COLO668 (cell line): ENCODE measurements around the gene TMEM163.
A peak's percentile ranks its signal among the peaks of the same experiment; 100 is the strongest.

Source experiments
- DNase-seq: peaks from one replicate; lab custom pipeline; 2025; ENCODE audit not compliant: unreplicated experiment; lab: John Stamatoyannopoulos, UW

TMEM163 gene

GRCh38 chr2:134461511-134461910, 257.3 kb downstream of the TMEM163 start:
- peak; percentile 54 for DNase-seq

DNA sequence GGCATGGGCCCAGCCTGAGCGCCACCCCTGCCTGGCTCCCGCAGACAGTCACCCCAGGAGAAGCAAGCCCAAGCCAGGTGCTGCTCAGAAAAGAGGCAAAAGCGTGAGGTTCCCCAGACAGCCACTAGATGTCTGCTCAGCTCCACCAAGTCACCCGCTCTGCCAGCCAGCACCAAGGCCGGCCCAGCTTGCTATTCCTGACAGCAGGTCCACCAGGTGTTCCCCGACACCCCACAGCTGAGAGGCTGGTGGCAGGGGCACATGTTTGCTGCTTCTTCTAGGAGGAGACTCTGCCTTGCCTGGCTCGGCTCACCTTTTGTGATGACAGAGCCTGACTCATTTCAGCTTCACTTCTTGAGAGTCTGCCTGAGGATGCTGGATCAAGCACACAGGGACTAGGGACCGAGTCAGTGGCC, 258.2 kb downstream of the TMEM163 start:
- DNase-seq = peak; percentile 77

DNA sequence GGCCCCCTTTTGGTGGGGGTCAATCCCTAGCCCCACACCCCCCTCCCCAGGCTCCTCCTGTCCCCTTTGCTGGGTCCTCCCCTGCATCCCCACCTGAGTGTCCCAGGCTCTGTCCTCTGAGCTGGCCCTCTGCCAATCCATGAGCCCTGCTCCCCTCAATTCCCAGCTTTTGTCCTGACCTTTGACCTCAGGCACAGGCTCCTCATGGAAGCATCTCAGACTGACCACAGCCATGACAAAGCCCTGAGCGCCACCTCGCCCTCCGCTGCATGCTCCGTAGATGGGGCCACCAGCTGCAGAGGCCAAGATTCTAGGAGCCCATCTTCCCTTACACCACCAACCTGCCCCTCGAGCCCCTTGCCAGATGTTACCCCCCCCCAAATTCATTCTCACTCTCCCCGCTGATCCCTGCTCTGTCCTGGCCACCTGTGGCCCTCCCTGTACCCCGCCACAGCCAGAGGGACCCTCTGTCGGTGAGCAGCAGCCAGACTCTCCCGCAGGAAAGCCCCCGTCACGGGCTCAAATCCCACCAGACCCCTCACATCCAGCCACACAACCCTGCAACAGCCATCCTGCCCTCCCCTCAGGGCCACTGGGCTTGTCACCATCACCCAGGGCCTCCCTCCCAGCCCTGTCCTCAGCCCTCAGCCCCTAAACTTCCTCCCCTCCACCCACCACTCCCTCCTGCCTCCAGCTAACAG, 258.9 kb downstream of the TMEM163 start:
- DNase-seq = no peak

- no peak for DNase-seq
Observed at GRCh38 chr2:134458950-134459349, 259.9 kb downstream of the TMEM163 start.

DNA sequence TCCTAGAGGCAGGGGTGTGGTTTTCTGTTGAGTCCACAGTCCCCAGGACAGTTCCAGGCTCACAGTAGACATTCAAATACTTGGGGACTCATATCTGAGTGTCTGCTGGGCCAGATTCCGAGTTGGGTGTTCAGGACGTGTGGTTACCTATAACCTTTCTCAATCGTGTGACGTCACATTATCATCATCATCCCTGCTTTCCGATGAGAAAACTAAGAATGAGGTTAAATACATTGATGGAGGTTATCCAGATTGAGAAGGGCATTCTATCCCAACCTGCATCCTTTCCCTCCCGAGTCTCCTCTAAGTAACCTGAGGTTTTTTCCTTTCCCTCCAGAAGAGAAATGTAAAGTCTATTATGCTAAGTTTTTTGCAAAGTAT, 260.3 kb downstream of the TMEM163 start:
- no peak for DNase-seq

GRCh38 chr2:134457765-134458472, 260.9 kb downstream of the TMEM163 start:
- DNase-seq = peak; percentile 13

DNA sequence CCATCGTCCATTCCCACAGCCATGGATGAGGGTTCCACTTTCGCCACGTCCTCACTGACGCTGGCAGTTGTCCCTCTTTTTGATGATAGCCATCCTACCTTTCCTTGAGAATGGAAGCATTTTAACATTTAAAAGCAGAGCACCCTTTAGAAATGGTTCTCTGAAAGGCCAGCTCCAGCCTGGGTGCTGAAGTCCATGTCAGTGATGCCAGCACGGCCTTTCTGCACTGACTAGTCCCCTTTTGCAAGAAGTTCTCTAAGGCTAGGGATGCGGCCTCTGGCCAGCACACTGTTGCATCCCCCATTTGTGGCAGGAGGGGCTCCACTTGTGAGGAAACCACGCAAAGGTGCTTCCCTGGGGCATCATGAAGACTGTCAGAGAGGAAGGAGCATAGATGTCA, 261.4 kb downstream of the TMEM163 start:
- DNase-seq = no peak

- no peak for DNase-seq
Observed at GRCh38 chr2:134455426-134455825, 263.4 kb downstream of the TMEM163 start.

- no peak for DNase-seq
Observed at GRCh38 chr2:134454931-134455330, 263.9 kb downstream of the TMEM163 start.

DNA sequence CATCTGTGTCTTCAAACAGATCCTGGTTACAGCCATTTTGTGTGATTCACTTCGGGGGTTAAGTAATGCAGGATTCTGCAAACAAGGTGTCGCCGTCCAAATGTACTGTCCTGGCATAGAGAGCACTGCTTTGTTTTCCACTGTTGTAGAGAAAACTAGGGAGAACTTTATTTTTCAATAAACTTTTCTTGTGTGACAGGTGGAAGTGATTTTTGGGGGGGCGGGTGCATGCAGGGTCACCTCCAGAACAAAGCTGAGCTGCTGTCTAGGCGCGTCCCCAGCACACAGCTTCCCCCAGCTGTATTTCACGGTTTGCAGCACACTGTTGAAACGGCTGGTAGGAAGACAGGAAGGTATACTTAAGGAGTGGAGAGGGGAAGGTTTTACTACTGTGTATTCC, 264.4 kb downstream of the TMEM163 start:
- DNase-seq = no peak

DNA sequence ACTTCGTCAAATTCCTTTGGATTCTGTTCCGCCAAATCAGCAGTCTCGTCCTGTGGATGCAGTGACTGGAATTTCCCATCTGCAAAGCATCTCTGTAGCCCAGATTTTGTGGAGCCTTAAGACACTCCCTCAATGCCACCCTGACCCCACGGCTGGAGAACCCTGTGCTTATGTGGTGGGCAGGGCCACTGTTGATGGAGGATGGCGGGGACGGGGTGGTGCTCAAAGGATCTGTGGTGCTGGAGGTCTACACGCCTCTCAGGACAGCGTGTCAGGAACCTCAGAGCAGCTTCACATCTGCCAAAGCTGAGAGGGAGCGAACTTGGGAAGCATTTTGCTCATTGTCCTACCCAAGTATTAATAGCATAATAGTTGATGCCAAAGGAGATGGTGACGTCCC, 264.8 kb downstream of the TMEM163 start:
- DNase-seq = no peak

DNA sequence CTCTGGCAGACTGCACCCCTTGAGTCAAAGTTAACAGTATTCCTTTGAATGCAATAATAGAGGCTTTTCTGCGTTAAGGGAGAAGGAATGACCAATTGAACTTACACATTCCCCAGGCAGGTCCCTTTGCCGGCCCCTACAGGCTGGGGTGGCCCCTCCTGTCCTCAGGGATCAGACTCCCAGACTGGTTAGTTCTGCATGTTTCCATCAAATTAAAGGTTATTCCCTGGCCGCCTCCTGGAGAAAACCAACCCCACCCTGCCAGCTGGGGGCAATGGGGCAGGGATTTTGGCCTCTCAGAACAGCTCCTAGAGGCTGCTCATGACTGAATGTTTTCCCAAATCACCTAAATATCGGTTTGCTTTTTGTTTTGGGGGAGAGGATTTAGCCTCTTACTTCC, 265.3 kb downstream of the TMEM163 start:
- no peak for DNase-seq

- DNase-seq = no peak
Observed at GRCh38 chr2:134452042-134452733, 266.6 kb downstream of the TMEM163 start.

- no peak for DNase-seq
Observed at GRCh38 chr2:134451347-134451630, 267.5 kb downstream of the TMEM163 start.

GRCh38 chr2:134449751-134450513, 268.9 kb downstream of the TMEM163 start:
- no peak for DNase-seq

DNA sequence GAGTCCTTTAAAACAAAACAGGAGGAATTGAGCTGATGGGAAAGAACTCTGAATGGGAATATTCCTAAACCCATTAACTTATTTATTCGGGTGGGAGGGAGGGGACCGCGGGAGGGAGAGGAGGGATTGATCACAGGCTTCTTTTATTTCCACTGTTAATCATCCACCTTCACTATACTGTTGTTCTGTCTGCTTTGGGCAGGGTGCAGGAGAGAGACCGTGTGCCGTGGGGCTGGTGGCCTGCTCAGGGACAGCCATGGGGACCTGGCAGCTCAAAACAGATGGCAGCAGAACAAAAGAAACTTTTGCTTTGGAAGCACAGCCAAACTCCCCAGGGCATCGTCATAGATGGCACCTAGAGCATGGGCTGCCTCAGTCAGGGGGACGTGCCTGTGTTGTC, 269.6 kb downstream of the TMEM163 start:
- DNase-seq = no peak

DNA sequence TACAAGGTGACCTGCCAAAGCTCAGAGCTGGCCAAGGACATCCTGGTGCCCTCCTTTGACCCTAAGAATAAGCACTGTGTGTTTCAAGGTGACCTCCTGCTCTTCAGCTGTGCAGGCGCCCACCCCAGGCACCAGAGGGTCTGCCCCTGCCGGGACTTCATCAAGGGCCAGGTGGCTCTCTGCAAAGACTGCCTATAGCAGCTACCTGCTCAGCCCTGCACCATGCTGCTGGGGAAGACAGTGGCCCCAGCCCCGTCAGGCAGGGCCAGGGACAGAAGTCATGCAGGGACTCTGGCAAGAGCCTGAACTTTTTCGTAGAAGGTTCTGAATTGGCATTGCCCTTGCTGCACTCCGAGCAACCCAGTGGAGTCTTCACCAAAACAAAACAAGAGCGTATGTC, 270.1 kb downstream of the TMEM163 start:
- no peak for DNase-seq

DNA sequence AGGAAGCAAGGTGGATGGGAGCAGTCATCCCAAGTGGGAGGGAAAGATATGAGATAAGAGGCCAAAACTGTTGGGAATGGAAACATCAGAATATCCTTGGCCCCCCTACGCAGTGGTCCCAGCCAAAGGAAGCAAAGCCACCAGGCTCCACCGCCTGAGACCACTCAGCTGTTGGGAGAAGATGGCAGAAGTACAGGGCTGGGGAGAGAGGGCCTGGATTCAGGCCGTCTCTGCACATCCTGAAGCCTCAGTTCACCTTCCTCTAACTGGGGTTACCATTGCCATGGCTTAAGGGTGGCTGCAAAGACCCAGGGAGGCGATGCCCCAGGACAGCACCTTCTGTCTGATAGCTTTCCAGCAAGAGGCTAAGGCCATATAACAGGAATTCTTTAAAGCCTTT, 271.1 kb downstream of the TMEM163 start:
- DNase-seq = no peak

DNA sequence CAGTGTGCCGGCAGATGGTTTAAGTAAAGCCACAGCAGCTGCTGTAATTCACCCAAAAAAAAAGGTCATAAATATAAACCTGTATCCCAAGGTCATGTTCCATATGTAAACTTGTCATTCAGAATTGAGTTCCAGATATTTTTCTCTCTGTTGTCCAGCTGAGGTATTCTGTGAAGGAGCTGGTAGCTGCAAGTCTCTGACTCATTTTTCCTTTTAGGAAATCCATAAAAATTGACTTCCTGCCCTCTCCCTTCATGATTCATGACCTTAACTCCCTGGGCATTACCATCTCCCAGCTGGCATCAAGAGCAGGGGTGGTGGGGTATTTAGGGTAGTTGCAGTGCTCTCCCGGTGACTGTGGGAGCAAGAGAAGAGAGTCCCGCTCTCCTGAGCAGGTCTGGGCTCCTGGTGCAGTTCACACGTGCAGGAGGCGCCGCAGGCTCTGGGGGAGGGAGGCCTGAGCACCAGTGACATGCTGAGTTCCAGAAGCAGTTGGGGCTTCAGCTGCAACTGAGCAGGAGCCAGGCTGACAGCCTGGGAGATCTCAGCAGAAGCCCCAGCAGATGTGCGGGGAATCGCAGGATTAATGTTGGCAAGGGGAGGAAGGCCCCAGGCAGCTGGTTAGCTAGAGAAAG, 272.3 kb downstream of the TMEM163 start:
- no peak for DNase-seq

GRCh38 chr2:134445985-134446382, 272.8 kb downstream of the TMEM163 start:
- no peak for DNase-seq

DNA sequence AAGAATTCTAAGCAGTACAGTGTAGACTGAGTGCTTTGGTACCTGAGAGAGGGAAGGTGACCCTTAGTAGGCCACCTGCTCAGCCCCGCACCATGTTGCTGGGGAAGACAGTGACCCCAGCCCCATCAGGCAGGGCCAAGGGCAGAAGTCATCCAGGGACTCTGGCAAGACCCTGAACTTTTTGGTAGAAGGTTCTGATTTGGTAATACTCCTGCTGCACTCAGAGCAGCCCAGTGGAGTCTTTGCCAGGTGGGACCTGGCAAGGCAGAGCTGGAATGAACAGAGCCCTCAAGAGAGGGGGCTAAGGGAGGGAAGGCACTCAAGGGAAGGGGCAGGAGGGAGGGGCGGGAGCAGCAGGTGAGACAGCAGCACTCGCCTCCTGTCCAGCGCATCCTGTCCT, 273.7 kb downstream of the TMEM163 start:
- no peak for DNase-seq
